ENCODE measurements around the gene GBA3. TPM values are rescaled to one million over a fixed set of nuclear protein-coding genes. Genes with fewer than 3 reads are reported as not detected.

Gene GBA3
- total and polyA plus RNA-seq, 8 donors = 0.12 to 0.92 (median 0.26) TPM; not detected in 2

- TF ChIP-seq CTCF (IDR thresholded peaks at IDR 0.05) = no peak
- no peak overlapping the region for H3K27ac ChIP-seq
- no peaks in the 10 kb centered on the region for H3K36me3 ChIP-seq
- 70 to 76% methylated on average over 3 of the region's 3 CpGs for WGBS, 2 donors
- FAIRE-seq (no peak), ATAC-seq (no peak), DNase-seq (no peak)
- no peaks in the 10 kb centered on the region for H3K9me3 ChIP-seq
- no peaks in the 10 kb centered on the region for H3K4me1 ChIP-seq
- H3K27me3 ChIP-seq = no peaks in the 10 kb centered on the region
- intact Hi-C loops (cut with DNase I) = loop anchor here in 1 of 3 donors (5.0 kb wide), 1 partner anchor 281 kb away; no protein-coding TSS in a partner anchor
- H3K4me3 ChIP-seq = no peak overlapping the region
These were observed 4.5 kb upstream of the GBA3 start for GRCh38 chr4:22688236-22688635.

GRCh38 chr4:22689428-22689827 lies 3.3 kb upstream of the GBA3 start:
- ATAC-seq = no peak
- Histone ChIP-seq H3K27ac (no peak overlapping the region), H3K4me1 (no peaks in the 10 kb centered on the region), H3K27me3 (no peaks in the 10 kb centered on the region), H3K4me3 (no peak overlapping the region), H3K36me3 (no peaks in the 10 kb centered on the region), H3K9me3 (no peaks in the 10 kb centered on the region)
- intact Hi-C loops (cut with DNase I) = loop anchor here in 1 of 3 donors (5.0 kb wide), 1 partner anchor 282 kb away; no protein-coding TSS in a partner anchor
- no peak for DNase-seq
- no peak for TF ChIP-seq CTCF (IDR thresholded peaks at IDR 0.05)
- no peak for FAIRE-seq
- 74 to 79% methylated on average over 3 of the region's 3 CpGs for WGBS, 2 donors

GRCh38 chr4:22695029-22695428 lies 2.3 kb downstream of the GBA3 start:
- FAIRE-seq (no peak), ATAC-seq (no peak), DNase-seq (no peak)
- no peak for TF ChIP-seq CTCF (IDR thresholded peaks at IDR 0.05)
- Histone ChIP-seq H3K27ac (no peak overlapping the region), H3K4me3 (no peak overlapping the region), H3K27me3 (no peaks in the 10 kb centered on the region), H3K4me1 (peaks cover 0 to 9% (median 8%) of the 10 kb centered on the region in 3 donors), H3K9me3 (no peaks in the 10 kb centered on the region), H3K36me3 (no peaks in the 10 kb centered on the region)
- intact Hi-C loops (cut with DNase I) = no loop called here
- 91 to 100% methylated on average over 1 of the region's 1 CpG for WGBS, 2 donors

GRCh38 chr4:22695917-22696316 lies 3.2 kb downstream of the GBA3 start:
- Histone ChIP-seq H3K4me3 (no peak overlapping the region), H3K36me3 (no peaks in the 10 kb centered on the region), H3K9me3 (no peaks in the 10 kb centered on the region), H3K27me3 (no peaks in the 10 kb centered on the region), H3K4me1 (peaks cover 0 to 9% (median 8%) of the 10 kb centered on the region in 3 donors), H3K27ac (peak overlapping the region in 2 of 4 donors; percentile 27 to 30)
- whole genome bisulfite sequencing, 2 donors = 4 to 5% methylated on average over 3 of the region's 3 CpGs
- peak in 1 of 6 donors; percentile 19 for DNase-seq
- intact Hi-C loops (cut with DNase I) = no loop called here
- FAIRE-seq = no peak
- no peak for TF ChIP-seq CTCF (IDR thresholded peaks at IDR 0.05)
- ATAC-seq = peak; percentile 70 to 95 (median 88)

- Histone ChIP-seq H3K4me3 (no peak overlapping the region), H3K27ac (no peak overlapping the region), H3K36me3 (no peaks in the 10 kb centered on the region), H3K4me1 (no peaks in the 10 kb centered on the region), H3K27me3 (no peaks in the 10 kb centered on the region), H3K9me3 (no peaks in the 10 kb centered on the region)
- intact Hi-C loops (cut with DNase I) = no loop called here
- 64 to 70% methylated on average over 6 of the region's 6 CpGs for WGBS, 2 donors
- ATAC-seq = no peak
- DNase-seq = no peak
- TF ChIP-seq CTCF (IDR thresholded peaks at IDR 0.05) = no peak
- FAIRE-seq = no peak
These were observed 11.2 kb downstream of the GBA3 start for GRCh38 chr4:22703912-22704311.

All from pancreas (tissue), 10 donors.